ENCODE measurements around the gene ANKRD13B.

DNA sequence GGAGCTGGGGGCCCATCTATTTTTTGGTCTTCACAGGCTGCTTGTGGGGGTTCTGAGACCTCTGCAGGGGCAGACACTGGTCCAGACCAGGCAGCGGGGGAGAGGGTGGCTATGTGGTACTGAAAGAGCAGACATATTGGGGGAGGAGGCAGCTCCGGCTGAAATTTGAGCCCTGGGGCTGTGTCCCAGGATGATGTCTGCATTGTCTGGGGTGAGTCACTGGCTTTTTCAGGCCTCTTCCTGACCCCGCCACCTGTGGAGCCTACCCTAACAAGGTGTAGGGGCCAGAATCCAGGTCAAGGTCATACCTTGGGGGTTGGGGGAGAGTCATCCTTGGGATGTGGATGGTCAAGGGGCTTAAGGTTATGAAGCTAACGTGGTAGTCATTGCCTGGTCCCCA lies 27.3 kb downstream of the ANKRD13B start:
- TF ChIP-seq CTCF (IDR thresholded peaks at IDR 0.05): no peak
- TF ChIP-seq POLR2A (IDR thresholded peaks at IDR 0.05): no peak
- TF ChIP-seq POLR2AphosphoS5 (IDR thresholded peaks at IDR 0.05): no peak
